Measurements from ENCODE around the gene CSNK1G1.
"Not testable (repeated sequence)": the region's sequence is repeated elsewhere in the genome, so short reads cannot be mapped to it uniquely, and the experiment has no call there.

CSNK1G1 gene

DNA sequence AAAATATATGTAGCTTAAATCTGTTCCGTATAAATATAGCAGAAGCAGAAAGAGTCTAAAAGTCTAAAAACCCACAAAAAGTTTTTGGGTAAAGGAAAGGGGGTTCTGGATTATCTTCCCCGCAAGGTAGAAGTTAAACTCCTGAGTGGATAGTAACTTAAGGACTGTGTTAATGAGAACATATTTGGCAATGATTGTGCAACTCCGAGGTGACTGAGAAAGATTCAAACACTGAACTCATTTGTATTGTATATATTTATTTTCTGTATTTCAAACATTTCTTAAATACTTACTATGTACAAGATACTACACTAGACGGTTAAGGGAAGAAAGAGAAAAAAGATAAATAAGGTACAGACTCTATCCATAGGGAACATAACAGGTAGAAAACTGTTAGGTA lies 120.4 kb downstream of the CSNK1G1 start:
- no peak for DNase-seq

DNA sequence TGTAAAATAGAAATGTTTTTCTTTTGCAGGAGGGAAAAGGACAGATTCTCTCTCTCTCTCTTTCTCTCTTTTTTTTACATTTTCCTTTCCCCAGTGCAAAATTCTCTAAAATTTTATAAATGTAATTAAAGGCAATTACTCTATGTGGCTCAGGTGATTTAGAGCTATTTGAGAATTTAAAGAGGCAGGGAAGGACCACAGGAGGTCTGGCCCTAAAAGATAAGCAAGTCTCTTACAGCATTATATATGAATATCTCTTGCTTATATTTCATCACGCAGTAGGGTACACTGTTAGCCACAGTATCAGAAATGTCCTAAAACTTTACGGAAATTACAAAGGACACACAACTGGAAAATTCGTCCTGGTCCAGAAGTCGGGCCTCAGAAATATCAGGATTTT lies 122.7 kb downstream of the CSNK1G1 start:
- DNase-seq = no peak

DNA sequence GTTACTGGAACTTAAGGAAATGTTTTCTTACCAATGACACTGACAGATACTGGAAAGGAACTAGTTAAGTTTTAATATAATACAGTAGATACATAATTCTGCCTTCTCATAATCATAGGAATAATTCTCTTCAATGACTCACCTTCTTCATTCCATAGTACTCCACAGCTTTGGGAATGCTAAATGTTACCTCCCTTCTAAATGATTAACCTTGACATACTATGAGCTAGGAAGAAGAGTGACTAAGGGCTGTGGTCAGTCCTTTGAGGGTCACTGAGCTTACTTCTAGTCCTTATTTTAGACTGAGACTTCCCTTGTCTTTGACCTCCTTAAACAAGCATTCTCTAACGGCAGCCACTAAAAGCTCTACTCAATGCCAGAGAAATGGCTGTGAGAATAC lies 123.6 kb downstream of the CSNK1G1 start:
- DNase-seq = no peak

DNA sequence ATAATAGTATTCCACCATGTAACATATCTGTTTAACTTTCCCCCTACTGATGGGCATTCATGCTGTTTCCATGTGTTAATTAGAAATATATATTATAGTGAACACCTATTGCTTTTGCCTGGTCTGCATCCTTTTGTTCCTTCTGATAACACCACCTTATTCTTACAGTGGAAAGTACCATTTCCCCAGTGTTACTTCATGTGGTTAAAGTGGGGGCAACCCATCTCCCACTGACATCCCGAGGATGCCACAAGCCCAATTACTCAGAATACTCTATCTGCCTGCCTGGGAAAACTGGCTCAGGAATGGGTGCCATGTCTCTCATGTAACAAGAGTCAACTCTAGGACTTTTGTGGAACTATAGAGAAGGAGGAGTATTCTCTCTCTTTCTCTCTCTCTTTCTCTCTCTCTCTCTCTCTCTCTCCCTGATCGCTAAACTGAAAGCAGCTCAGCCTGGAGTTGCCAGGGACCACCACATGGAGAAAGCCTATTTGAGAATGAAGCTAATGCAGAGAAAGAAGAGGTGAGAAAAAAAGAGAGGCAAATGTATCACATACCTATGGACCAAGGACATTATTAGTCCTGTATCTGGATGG lies 126.7 kb downstream of the CSNK1G1 start:
- no peak for DNase-seq

DNA sequence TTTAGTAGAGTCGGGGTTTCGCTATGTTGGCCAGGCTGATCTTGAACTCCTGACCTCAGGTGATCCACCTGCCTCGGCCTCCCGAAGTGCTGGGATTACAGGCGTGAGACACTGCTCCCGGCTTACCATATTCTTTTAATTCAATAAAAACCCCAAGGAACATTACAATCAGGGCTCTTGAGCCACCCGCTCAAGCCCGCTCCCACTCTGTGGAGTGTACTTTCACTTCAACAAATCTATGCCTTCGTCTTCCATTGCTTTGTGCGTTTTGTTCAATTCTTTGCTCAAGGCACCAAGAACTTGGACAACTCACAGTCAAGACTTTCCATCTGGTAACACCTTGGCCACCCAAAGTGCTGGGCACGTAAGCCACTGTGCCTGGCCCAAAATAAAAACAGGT lies 130.2 kb downstream of the CSNK1G1 start:
- no peak for DNase-seq

DNA sequence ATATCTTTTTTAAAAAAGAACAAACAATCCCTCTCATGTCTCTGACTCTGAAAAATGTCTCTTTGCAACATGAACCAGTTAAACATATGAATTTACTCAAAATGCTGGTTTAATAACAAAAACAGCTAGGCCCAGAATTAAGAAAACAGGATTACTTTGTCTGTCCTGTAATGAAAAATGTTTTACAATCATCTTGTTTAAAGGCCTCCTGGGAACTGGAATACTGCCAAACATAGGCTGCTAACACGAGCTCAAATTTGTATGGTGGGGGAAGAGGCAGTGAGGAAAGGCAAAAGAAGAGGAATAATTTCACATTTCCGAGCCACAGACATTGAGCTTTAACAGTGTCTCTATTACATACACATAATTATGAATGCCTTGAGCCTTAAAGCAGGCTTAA lies 131.5 kb downstream of the CSNK1G1 start:
- DNase-seq = no peak

DNA sequence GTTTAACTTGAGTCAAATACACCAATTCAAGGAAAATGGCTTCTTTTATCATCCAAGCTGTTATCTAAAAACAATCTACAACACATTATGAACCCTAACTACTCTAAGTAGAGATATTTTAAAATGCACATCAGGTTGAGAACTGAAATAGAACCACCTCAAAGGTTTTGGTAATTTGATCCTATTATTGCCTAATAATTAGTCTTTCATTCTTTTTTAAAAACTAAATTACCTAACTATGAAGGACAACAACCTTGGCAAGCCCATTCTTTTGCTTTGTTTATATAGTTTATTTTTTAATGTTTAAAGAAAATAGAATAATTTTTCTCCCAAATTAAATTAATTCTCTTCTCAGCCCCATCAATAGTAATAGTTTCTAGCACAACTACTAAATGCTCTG lies 132.1 kb downstream of the CSNK1G1 start:
- DNase-seq = no peak

DNA sequence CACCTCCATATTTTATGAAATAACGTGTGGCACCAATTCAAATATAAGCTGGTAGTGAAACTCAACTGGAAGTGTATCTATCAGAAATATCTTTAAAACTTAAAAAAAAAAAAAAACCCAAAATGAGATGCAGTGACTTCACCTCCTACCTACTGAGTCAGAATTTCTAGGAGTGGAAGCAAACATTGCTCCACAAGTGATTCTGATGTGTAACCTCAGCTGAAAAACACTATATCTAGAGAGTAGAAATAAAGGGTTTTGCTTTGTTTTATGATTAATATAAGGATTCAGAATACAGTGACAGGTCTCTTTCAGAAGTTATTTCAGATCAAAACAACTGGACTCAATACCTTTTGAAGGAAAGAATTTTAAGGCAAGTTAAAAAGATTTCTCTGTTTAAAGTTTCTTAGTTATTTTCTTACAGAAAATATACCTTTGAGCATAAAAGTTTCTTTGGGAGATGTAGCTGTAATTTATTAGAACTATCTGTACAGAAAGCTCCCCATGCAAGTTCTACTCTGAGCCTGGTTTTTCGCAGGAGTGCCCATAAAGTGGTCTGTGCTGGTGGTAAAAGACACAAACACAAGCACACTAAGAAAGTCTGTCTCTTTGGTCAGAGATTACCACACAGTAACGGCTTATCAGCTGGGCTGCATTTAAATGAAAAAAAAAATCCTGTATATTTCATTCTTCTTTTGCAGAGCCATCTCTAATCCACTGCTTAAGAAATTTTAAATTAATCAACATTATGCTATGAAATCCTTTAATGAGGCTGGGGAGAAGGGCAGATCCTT lies 133.2 kb downstream of the CSNK1G1 start:
- no peak for DNase-seq

DNA sequence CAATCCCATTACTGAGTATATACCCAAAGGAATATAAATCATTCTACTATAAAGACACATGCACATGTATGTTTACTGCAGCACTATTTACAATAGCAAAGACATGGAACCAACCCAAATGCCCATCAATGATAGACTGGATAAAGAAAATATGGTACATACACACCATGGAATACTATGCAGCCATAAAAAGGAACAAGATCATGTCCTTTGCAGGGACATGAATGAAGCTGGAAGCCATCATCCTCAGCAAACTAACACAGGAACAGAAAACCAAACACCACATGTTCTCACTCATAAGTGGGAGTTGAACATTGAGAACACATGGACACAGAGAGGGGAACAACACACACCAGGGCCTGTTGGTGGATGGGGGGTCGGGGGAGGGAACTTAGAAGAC lies 134.1 kb downstream of the CSNK1G1 start:
- not testable (repeated sequence) for DNase-seq

DNA sequence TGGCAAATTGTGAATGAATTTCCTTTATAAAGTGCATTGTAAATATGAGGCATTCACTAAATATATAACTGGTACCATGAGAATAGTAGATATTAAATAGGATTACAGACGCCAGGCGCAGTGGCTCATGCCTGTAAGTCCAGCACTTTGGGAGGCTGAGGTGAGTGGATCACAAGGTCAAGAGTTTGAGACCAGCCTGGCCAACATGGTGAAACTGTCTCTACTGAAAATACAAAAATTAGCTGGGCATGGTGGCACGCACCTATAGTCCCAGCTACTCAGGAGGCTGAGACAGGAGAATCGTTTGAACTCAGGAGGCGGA lies 138.6 kb downstream of the CSNK1G1 start:
- not testable (repeated sequence) for DNase-seq

DNA sequence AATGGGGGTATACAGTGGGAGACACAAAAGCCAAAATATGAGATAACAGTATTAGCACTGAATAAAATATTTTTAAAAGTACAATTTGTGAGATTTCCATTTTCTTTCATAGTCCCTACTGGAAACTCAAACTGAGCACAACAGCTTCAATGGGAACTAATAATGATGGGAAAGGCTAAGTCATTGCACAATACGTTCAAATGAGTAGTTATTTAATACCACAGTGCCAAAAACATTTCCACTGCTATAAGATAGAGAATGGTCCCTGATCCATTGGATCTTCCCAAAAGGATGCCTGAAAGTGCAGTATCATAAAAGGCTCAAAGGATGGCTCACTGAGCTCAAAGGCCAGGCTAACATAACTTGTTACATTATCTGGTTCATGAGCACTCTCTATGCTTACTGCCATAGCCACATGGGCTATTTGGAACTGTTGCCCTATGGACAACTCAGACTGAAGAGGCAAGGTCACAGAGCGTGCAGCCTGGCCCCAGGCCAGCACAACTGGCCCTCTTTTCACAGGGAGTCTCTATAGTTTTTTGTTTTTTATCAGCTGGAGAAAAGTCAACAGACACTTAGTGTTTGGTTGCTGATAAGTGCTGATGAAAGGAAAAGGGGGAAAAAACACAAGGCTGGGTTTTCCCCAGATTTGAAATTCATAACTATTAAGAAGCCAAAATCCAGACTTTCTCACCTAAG lies 139.1 kb downstream of the CSNK1G1 start:
- DNase-seq = no peak

DNA sequence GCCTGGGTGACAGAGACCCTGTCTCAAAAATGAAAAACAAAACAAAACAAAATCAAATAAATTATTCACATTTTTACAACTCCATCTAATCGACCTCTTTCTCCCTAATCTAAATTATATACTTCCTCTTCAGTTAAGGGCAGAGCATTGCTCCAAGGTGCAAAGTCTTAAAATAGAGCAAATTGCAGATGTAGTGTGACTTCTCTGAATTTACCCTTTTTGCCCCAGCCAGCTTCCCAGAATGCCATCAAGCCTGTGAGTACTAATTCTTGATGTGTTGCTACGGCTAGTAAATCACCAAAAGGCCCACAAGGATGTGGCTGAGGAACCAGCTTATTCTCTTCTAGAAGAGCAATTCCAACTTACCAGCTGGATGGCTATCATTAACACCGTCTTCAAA lies 139.8 kb downstream of the CSNK1G1 start:
- no peak for DNase-seq

DNA sequence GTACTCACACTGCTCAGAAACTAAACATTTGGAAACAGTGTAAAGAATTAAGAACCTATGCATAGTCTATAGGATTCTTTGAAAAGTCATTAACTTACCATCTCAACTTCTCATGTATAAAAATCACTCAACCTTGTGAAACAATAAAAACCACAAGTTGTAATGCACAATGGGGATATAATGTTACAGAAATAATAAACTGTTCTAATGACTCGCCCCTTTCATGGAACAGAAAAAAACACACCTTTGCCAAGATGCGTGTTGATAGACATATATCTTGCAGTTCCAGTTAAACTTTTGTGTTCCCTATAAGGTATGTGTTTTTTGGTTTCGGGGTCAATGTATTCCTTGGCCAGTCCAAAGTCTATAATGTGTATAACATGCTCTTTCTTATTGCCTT lies 142.3 kb downstream of the CSNK1G1 start:
- no peak for DNase-seq

DNA sequence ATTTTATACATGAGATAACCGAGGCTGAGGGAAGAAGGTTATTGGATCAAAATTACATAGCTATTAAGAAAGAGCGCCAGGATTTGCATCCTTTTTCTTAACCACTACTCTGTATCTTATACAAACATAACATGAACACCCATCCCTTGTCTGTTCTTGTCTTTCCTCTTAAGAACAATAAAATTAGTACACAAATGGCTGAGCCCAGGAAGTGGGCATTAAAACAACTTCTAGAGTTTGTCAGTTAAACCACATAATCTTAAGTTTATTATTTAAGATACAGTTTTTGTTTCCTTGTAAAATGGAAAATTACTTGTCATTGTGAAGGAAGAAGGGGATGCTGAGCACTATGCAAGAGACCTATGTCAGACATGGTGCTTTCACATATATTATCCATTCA lies 144.3 kb downstream of the CSNK1G1 start:
- DNase-seq = no peak

DNA sequence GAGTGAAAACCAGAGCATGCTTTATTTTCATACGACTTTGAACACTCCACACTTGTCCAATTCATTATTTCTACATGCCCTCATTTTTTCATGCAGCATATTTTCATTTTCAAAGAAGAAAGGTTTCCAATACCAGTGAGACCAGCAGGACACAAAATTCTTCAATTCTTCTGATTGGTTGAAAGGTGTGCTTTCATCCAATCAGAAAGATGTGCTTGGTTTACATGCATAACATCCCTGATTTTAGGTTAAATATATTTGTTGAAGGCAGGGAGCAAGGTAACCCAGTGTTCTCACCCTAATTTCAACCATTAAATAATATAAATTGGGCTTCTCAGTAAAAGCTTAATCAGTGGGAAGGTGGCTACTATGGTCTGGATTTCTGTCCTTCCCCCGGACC lies 145.6 kb downstream of the CSNK1G1 start:
- no peak for DNase-seq

DNA sequence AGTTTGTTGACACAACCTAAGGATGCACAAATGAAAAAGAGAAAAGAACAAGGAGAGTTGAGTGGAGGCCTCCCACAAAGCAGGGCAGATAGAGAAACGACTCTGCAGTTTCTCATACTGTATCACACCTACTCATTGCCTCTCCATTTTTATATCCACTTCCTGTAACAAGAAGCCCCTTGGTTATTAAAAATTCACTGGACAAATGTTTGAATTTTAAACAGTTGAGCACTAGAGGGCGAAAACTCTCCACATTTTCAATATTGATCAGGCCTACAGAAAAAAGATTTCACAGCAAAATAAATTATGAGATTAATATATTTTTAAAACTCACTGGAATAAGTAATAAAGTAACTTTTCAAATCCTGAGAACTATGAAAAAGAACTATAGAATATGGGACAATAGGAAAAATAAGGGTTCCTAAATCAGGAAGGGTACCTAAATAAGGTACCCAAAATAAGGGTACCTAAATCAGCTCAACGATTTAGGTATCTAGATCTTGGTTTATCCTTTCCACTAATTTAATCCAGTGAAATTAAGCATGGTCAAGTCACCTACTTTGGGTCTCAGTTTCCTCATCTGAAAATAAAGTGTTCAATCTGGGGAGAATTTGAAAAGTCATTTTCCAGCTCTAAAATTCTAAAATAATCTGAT lies 146.2 kb downstream of the CSNK1G1 start:
- DNase-seq = peak; percentile 47

DNA sequence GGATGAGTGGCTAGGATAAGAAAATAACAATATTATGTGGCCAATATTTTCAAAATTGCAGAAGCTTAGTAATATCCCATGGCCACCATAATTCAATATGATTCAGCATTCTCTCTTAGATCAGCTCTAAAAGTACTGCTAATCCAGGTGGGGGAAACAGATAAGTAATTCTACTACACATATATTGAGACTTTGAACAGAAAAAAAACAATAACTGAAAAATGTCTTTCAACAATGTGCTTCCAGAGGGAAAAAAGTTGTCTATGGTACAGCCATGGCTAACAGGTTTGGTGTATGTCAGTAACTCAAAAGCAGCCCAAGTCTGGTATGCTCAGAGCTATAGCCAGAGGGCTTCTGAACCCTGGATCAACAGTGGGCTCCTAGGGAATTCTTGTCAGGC lies 150.8 kb downstream of the CSNK1G1 start:
- DNase-seq = no peak

DNA sequence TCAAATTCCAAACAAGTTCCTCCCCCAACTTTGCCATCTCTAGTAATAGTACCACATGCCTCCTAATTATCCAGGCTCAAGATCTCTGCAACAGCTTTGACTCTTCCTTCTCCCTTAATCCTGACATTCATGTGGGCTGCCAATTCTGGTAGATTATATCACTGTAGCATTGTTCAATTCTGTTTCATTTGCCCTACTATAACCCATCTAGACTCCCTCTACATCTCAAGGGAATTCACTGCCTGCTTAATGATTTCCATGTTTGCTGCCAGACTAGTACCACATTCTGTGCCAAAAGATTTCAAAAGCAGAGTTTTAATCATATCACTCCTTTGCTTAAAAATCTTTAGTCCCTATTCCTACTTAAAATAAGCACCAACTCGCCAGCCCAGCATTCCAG lies 158.5 kb downstream of the CSNK1G1 start:
- DNase-seq = no peak

DNA sequence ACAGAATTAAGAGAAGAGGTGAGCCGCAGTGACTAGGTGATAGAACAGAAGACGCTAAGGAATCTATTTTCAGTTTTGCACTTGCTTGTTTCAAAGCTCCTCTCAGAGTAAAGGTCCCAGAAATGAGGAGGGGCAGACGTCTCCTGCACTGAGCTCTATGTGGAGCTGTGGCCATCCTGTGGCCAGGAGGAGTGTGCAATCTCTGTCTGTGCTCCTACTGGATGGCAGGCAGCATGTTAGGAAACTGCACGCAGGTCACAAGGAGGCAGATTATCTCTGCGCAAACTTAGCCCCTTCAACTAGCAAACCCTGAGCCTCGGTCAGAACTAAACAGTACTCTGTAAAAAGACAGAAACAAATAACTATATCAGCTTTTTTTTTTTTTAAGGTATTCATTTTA lies 162.0 kb downstream of the CSNK1G1 start:
- no peak for DNase-seq

DNA sequence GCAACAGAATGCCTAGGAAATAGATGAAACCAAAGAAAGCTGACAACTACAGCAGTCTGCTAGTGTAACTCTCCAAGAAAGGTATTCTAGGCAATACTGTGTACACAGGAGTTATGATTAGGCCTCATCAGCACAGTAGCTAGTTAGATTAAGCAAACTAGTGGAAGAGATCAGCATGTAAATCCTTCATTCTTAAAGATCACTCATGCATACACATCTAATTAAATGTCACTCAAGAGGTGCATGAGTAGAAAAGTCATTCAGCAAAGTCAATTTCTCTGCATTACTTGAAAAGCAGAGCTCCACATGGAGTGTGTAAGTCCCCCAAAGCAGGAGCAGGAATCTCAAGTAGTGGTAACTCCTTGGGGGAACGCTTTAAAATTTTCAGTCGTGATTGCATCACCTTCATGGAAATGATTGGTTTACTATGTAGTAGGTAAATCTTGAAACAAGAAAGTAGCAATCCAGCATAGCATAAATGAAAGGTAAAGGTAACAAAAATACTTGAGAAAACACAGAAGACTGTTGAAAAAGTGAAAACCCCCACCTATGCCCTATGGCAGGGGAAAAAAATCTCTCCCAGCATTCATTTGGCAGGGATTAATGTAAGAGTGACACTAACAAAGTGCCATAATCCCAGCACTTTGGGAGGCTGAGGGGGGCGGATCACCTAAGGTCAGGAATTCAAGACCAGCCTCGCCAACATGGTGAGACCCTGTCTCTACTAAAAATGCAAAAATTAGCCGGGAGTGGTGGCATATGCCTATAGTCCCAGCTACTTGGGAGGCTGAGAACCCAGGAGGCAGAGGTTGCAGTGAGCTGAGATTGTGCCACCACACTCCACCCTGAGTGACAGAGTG lies 163.8 kb downstream of the CSNK1G1 start:
- DNase-seq = no peak

DNA sequence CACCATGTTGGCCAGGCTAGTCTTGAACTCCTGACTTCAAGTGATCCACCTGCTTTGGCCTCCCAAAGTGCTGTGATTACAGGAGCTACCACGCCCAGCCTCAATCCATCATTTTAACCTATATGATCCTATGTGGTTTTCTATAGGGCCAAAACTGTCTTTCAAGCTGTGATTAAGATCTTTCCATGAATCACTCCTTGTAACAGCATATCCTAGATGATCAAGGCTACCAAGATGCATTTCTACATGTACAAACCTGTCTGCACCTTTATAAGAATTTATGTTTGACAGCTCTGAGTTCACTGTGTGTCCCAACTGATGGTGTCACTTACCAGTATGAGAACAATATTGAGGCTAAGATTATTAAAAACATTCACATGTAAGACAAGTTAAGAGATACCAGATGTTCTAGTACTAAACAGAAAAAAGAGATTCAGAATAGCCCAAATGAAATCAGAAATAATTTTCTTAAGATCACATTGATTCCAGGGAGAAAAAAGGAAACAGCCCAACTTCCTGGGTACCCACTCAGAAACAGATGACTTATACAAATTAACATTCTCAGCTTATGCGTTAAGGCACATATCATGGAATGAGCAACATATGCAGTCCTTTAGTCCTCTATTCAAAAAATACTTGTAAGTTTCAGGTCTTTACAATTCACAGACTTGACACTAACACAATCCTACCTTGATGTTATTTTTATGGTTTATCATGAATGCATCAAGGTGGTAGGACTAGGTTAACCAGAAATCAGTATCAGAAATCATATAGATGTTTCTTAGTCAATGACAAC lies 168.4 kb downstream of the CSNK1G1 start:
- DNase-seq = no peak

Measured in NCI-H526 treated with DMSO at 0.1 percent for 48 hours (cell line).